Stimulated activated memory B cell treated with anti-CD40 and anti-IgM and Interleukin-4, amounts not matched to agents 10 μg/mL and 1 μg/mL and 100 μg/mL, for 72 hours (primary cell): ENCODE data around the gene RGS13.

Experiments used
- ATAC-seq: fragments of 150-1000 bp; cut with Tn5 transposase; 2 replicates; pipeline ENCODE4 v1.10.0; 2021
- H3K27ac Mint-ChIP-seq: one replicate; pipeline ENCODE4 v1.8.0; 2022; ENCODE audit warnings: mild to moderate bottlenecking, mixed read lengths
- H3K27me3 Mint-ChIP-seq: one replicate; pipeline ENCODE4 v1.8.0; 2022; ENCODE audit warnings: mixed read lengths
- H3K36me3 Mint-ChIP-seq: one replicate; pipeline ENCODE4 v1.8.0; 2022; ENCODE audit warnings: mixed read lengths
- H3K4me1 Mint-ChIP-seq: one replicate; pipeline ENCODE4 v1.8.0; 2022; ENCODE audit warnings: mixed read lengths
- H3K4me3 Mint-ChIP-seq: one replicate; pipeline ENCODE4 v1.8.0; 2022; ENCODE audit warnings: mild to moderate bottlenecking, moderate library complexity, mixed read lengths
- H3K9me3 Mint-ChIP-seq: one replicate; pipeline ENCODE4 v1.8.0; 2022; ENCODE audit warnings: mixed read lengths

The RGS13 gene, protein sequence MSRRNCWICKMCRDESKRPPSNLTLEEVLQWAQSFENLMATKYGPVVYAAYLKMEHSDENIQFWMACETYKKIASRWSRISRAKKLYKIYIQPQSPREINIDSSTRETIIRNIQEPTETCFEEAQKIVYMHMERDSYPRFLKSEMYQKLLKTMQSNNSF

DNA sequence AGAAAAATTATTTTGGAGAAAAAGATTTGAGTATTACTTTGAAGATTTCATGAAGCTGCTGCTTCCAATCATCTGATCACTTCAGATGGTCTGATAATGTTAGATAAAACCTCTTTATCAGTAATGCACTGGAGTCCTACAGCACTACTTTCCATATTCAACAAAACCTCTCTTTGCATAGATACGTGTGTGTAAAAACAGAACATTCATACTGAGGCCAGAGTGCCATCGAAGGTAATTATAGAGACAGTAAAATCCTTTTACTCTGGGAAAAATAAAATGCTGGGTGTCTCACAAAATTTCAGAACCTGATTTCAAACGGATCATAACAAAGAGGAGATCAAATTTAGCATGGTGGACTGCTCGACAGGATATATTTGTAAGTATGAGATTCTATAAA lies at the start of gene RGS13:
Gene RGS13 (plus strand): TSS at position 209 of the 400 bp plus-strand sequence. CDS start 8,188 bp downstream, outside the sequence.
- Mint-ChIP-seq H3K4me3 (no peak within 1 kb of the TSS), H3K27me3 (peaks cover 41% of the 10 kb centered on the region), H3K9me3 (no peaks in the 10 kb centered on the region), H3K27ac (no peak within 1 kb of the TSS), H3K36me3 (no peaks in the 10 kb centered on the region), H3K4me1 (no peaks in the 10 kb centered on the region)
- no peak for ATAC-seq

DNA sequence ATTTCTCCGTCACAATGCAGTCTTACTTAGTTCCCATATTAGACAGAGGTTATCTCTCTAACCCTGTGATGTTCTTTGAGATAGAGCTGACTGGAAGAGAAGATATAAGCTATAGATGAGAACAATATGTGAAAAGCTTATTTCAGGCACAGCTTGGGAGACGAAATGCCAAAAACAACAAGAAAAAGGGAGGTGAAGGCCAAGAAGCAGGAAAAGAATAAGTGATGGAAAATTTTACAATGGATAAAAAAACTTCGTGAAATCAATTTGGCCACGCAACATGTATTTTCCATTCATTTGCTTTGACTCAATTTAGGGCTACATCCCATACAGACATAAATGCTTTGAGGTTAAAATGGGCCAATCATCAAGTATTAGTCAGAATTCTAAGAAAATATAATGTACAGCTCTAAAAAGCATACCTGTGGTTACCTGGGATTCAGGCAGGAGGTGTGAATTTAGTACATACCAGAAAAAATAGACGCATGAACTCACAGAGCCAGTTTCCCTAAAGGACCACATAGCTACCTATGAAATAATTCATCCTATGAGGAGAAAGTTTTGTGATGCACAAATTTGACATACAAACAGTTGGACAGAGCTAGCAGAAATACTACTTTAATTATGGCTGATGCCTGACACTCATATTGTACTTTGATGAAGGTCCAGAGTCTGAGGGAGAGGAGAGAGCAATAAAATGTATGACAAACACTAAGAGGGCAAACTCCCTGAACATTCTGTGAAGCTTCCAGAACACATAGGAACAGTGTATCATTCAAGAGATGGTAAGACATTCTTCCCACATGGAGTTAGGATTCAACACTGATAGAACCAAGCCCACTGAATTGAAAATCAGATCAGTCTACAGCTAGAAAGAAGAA lies 48.3 kb upstream of the RGS13 start:
- H3K4me3 Mint-ChIP-seq: no peak overlapping the region
- no peak overlapping the region for H3K27ac Mint-ChIP-seq
- H3K27me3 Mint-ChIP-seq: peaks cover 8% of the 10 kb centered on the region
- H3K9me3 Mint-ChIP-seq: no peaks in the 10 kb centered on the region
- no peaks in the 10 kb centered on the region for H3K36me3 Mint-ChIP-seq
- no peaks in the 10 kb centered on the region for H3K4me1 Mint-ChIP-seq
- ATAC-seq: no peak

DNA sequence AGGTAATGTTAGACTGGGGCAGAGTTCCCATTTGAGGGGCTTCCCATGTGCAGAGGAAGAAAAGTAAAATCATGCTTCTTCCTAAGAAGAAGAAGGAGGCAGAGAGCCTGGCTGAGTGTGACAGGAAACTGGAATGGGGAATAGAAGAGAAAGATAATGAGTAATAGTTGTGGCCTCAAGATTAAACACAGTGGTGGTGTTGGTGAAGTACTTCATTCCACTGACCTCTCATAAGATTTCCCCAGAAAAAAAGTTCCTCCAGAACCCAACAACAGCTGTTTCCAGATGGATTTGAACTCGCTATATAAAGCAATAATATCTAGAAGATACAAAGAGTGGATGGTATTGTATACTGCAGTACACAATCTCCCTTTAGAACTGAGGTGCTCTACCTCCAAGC lies 47.4 kb upstream of the RGS13 start:
- no peaks in the 10 kb centered on the region for H3K4me1 Mint-ChIP-seq
- peaks cover 8% of the 10 kb centered on the region for H3K27me3 Mint-ChIP-seq
- no peak overlapping the region for H3K27ac Mint-ChIP-seq
- no peaks in the 10 kb centered on the region for H3K36me3 Mint-ChIP-seq
- ATAC-seq: no peak
- no peaks in the 10 kb centered on the region for H3K9me3 Mint-ChIP-seq
- H3K4me3 Mint-ChIP-seq: no peak overlapping the region

DNA sequence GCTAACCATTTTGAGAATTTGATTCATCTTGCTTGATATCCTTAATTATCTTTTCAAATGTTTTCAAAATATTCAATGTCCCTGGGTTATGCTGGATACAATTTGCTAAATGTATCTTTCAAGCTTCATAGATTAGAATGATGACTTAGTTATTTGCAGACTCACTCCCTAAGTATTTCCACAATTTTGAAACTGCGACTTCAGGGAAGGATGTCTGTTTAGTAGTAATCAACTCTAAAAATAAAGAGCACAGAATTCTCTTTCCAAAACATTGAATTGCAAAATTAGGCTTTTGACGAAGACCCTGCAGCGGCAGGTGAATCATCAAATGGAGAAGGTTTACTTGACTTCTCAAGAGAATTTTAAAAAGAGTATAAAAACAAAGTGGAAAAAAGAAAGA lies 46.1 kb upstream of the RGS13 start:
- H3K27me3 Mint-ChIP-seq: peaks cover 17% of the 10 kb centered on the region

DNA sequence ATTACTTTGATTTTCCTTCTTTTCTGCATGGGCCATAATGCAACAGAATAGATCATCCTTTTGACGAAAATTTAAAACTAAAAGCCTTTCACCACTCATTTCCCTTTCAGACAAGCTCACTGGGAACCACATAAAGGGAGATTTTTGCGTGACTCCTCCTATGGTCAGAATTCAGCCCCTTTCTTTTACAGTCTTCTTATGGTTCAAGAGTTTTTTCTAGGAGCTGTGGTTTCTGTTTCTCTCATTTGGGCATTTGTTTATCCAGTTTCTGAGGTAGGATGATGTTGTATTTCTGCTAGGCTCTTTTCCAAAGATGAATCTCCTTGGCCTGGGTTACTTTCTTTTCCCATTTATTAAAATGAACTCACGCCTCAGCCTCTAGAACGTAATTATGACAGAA lies 43.4 kb upstream of the RGS13 start:
- no peaks in the 10 kb centered on the region for H3K36me3 Mint-ChIP-seq
- H3K27ac Mint-ChIP-seq: no peak overlapping the region
- H3K4me3 Mint-ChIP-seq: no peak overlapping the region
- peaks cover 25% of the 10 kb centered on the region for H3K27me3 Mint-ChIP-seq
- no peaks in the 10 kb centered on the region for H3K4me1 Mint-ChIP-seq
- H3K9me3 Mint-ChIP-seq: no peaks in the 10 kb centered on the region
- no peak for ATAC-seq

More for the DNA sequence above, 46.1 kb upstream of the RGS13 start:
- no peaks in the 10 kb centered on the region for H3K4me1 Mint-ChIP-seq
- no peaks in the 10 kb centered on the region for H3K36me3 Mint-ChIP-seq
- H3K4me3 Mint-ChIP-seq: no peak overlapping the region
- H3K9me3 Mint-ChIP-seq: no peaks in the 10 kb centered on the region
- peak overlapping the region; percentile 35 for H3K27ac Mint-ChIP-seq
- ATAC-seq: no peak

DNA sequence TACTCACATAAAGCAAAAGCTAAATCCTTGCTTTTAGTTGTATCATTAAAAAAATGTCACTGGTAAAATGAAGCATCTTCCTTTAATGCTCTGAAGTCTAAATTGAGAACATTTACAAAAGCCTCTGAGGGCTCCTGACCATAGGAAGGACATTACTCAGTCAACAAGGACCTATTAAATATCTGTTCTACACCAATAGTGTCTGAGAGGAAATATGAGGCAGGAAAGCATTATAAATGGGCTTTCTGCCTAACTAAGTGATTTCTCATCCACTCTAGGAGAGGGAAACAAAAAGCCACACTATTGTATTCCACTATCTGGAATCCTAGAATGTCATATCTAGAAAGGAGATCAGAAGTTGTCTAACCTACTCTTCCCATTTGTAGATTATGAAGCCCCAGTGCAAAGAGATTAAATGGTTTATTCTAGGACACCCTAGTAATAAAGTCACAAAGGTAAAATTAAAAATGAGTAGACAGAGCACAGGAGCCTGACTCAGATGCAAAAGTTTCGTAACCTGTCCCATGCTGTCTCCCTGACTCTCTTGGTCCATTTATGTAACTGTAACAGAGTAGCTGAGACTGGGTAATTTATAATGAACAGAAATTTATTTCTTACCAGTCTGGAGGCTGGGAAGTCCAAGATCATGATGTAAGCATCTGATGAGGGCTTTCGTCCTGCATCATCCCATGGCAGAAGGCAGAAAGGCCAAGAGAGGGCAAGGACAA lies 42.8 kb upstream of the RGS13 start:
- ATAC-seq: no peak
- Mint-ChIP-seq H3K4me3 (no peak overlapping the region), H3K27ac (no peak overlapping the region), H3K4me1 (no peaks in the 10 kb centered on the region), H3K27me3 (peaks cover 25% of the 10 kb centered on the region), H3K9me3 (no peaks in the 10 kb centered on the region), H3K36me3 (no peaks in the 10 kb centered on the region)

DNA sequence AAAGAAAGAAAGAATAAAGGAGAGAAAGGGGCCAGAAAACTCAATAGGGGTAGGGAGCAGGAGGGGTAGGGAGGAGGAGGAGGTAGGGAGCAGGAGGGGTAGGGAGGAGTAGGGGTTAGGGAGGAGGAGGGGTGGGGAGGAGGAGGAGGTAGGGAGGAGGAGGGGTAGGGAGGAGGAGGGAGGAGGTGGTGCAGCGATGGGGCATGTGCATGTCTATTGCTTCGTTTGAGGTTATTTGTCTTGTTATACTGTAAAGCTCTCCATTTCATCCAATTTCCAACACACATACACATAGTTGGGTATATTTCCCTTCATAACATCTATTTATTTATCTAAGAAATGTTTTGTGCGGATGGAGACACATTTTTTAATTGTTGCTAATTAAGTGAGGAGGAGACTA lies 40.6 kb upstream of the RGS13 start:
- H3K4me3 Mint-ChIP-seq: no peak overlapping the region
- no peaks in the 10 kb centered on the region for H3K9me3 Mint-ChIP-seq
- H3K4me1 Mint-ChIP-seq: no peaks in the 10 kb centered on the region
- no peak overlapping the region for H3K27ac Mint-ChIP-seq
- peaks cover 17% of the 10 kb centered on the region for H3K27me3 Mint-ChIP-seq
- peak; percentile 41 for ATAC-seq
- no peaks in the 10 kb centered on the region for H3K36me3 Mint-ChIP-seq

DNA sequence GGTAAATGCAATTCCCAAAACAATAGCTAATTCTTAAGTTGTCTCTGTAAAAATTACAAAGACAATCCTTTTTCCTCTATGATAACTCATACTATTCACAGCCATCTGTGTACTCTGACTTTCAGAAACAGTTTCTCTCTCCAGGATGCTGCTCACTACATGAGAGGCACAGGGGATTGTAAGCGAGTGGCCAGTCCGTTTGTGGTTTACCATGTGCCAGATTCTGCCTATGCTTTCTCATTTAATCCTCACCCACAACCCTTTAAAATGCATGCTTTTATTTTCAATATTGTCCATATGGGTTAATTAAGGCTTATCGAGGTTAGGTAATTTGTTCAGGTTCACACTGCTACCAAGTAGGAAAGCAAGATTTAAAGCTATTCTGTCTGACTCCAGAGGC lies 37.4 kb upstream of the RGS13 start:
- H3K27me3 Mint-ChIP-seq: peaks cover 17% of the 10 kb centered on the region
- H3K4me3 Mint-ChIP-seq: no peak overlapping the region
- no peak for ATAC-seq
- H3K27ac Mint-ChIP-seq: no peak overlapping the region
- H3K4me1 Mint-ChIP-seq: peaks cover 31% of the 10 kb centered on the region
- no peaks in the 10 kb centered on the region for H3K9me3 Mint-ChIP-seq
- H3K36me3 Mint-ChIP-seq: no peaks in the 10 kb centered on the region

DNA sequence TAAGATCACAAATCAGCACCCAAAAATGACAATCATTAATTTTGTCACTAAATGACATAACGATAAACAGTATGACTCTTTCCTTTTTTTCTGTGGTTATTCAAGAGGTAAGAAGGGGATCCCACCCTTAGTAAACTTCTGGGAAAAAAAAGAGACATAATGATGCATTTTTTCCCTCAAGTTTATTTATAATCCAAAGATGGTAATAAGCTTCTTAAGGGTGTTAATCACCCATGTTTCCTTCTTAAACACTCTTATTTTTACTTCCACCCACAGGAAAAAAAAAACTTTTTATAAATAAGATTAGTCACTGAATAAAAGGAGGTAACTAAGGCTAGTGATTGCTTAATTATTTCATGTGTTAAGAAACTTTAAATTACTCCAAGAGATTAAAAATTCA lies 35.7 kb upstream of the RGS13 start:
- no peak for ATAC-seq
- Mint-ChIP-seq H3K4me1 (peaks cover 39% of the 10 kb centered on the region), H3K27ac (no peak overlapping the region)

DNA sequence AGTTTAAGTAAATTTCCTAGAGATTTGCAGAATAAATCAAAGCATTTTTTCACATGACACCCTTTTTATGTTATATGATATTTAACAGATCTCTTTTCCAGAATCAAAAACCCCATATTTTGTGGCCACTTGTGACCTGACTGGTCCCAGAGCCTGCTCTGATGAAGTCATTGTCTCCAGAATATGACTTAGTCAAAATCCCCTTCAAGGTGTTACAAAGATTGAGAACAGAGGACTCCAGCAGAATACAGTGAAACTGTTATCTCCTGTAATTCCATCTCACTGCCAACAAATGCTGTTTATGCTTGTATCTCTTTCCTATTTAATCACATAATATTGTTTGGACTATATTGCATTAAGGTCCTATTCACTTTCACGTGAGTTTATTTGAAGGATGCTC lies 34.8 kb upstream of the RGS13 start:
- Mint-ChIP-seq H3K4me3 (no peak overlapping the region), H3K9me3 (no peaks in the 10 kb centered on the region), H3K36me3 (no peaks in the 10 kb centered on the region), H3K4me1 (peaks cover 47% of the 10 kb centered on the region), H3K27ac (peak overlapping the region; percentile 41), H3K27me3 (no peaks in the 10 kb centered on the region)
- peak; percentile 48 for ATAC-seq

More for the DNA sequence above, 35.7 kb upstream of the RGS13 start:
- Mint-ChIP-seq H3K9me3 (no peaks in the 10 kb centered on the region), H3K27me3 (peaks cover 3% of the 10 kb centered on the region), H3K36me3 (no peaks in the 10 kb centered on the region), H3K4me3 (no peak overlapping the region)

DNA sequence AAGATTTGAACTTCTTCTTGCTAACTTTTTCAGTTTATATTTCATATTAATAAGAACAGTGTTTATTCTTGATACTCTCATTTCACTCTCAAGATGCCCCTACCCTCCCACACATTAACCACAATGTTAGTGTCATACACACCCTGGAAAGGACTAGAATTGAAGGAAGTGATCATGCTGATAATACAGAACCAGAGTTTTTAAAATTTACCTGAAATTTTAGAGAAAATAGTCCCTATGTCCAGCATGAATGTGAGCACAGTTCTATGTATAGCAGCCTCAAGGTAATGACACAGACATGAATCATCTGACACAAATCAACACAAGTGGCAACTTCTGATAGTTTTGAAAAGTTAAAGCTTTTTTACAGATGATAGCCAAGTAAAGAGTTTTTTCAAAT lies 34.4 kb upstream of the RGS13 start:
- peak; percentile 64 for ATAC-seq
- peak overlapping the region; percentile 41 for H3K27ac Mint-ChIP-seq

DNA sequence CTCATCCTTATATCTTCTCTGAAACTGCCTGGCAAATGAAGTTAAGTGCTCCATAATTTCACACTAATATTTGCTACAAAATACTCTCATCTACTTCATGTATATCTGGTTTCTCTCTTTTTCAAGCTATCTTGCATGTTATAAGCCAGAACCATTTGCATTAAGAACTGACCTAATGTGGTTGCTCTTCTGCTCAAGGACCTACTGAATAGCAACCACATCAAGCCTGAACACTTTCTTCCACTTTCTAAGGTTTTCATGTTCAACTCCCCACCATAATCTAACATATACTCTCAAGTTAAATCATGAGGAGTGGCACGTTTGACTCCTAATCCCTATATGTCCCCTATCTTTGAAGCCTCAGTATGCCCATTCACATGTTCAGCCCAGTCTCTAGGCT lies 33.2 kb upstream of the RGS13 start:
- H3K9me3 Mint-ChIP-seq: no peaks in the 10 kb centered on the region
- H3K27me3 Mint-ChIP-seq: no peaks in the 10 kb centered on the region
- H3K36me3 Mint-ChIP-seq: no peaks in the 10 kb centered on the region
- no peak overlapping the region for H3K27ac Mint-ChIP-seq
- no peak overlapping the region for H3K4me3 Mint-ChIP-seq
- H3K4me1 Mint-ChIP-seq: peaks cover 60% of the 10 kb centered on the region
- ATAC-seq: no peak

More for the DNA sequence above, 34.4 kb upstream of the RGS13 start:
- no peaks in the 10 kb centered on the region for H3K36me3 Mint-ChIP-seq
- peaks cover 50% of the 10 kb centered on the region for H3K4me1 Mint-ChIP-seq
- no peaks in the 10 kb centered on the region for H3K27me3 Mint-ChIP-seq
- no peaks in the 10 kb centered on the region for H3K9me3 Mint-ChIP-seq
- H3K4me3 Mint-ChIP-seq: no peak overlapping the region

DNA sequence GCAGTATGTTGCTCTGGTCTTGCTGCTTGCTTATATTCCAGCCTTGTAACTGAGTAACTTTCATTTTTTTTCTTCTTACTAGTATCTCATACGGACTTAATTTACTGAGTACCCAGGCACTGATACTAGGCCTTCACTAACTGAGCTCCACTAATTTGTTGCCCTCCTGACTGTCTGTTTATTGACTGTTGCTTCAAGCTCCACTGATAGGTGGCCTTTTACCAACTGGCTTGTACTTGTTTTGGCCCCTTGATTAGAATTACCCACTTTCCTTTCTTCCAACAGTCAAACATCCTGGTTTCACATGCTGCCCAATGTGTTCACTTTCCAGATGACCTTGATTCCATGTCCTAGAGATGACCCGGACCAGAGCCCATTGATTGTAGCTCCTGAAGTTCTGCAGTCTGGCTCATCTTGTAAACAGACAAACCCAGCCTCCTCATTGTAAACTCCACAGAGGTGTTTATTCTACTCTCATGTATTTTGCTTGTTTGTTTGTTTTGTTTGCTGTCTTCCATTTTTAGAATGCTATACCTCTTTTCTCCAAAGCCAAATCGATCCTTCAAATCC lies 32.6 kb upstream of the RGS13 start:
- Mint-ChIP-seq H3K9me3 (no peaks in the 10 kb centered on the region), H3K4me3 (no peak overlapping the region), H3K4me1 (peaks cover 63% of the 10 kb centered on the region), H3K27ac (peak overlapping the region; percentile 4), H3K27me3 (no peaks in the 10 kb centered on the region), H3K36me3 (no peaks in the 10 kb centered on the region)
- ATAC-seq: no peak

DNA sequence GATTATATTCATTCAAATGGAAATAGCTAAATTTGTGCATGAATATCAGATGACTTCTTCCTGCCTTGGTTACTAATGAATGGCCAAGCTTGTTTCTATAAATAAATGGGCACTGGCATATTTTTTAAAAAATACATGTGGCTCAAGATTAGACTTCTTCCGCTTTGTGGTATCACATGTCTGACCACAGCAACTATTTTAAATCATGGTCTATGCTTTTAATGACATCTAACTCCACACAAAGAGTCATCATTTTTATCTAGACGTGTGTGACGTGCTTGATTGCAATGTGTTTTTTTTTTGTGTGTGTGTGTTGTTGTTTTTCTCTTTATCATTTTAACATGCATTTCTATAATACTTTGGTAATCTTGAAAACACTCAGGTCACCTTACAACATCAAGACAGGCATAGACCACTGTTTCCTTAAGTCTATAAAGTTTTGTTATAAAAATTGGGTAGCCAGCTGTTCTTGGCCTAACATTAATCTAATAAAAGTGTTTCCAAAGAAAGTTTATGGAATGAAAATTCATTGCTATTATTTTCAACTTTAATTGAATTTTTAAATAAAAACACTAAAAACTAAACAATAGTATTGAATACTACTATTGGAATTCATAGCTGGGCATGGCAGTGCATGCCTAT lies 30.8 kb upstream of the RGS13 start:
- peaks cover 78% of the 10 kb centered on the region for H3K4me1 Mint-ChIP-seq
- no peaks in the 10 kb centered on the region for H3K9me3 Mint-ChIP-seq
- H3K27me3 Mint-ChIP-seq: no peaks in the 10 kb centered on the region
- no peaks in the 10 kb centered on the region for H3K36me3 Mint-ChIP-seq
- H3K27ac Mint-ChIP-seq: peak overlapping the region; percentile 67
- ATAC-seq: peak; percentile 42
- H3K4me3 Mint-ChIP-seq: peak overlapping the region; percentile 26

DNA sequence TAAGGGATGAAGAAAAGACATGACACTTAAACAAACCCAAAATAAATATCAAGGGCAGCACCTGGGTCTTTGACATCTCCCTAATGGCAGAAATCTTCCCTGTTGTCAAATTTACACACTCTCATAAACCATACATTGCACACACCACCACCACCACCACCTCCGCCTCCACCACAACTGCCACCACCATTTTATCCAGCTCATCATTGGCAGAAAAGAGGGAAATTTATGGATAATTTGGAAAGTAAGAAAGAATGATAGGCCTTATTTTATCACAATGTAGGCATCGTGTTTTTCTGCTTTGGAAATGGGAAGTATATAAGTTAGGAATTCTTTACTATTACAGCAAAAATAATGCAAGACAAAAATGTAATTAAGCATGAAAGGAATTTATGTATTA lies 27.3 kb upstream of the RGS13 start:
- peak overlapping the region; percentile 64 for H3K27ac Mint-ChIP-seq

More for the DNA sequence above, 27.3 kb upstream of the RGS13 start:
- peaks cover 46% of the 10 kb centered on the region for H3K4me1 Mint-ChIP-seq
- no peaks in the 10 kb centered on the region for H3K27me3 Mint-ChIP-seq
- no peaks in the 10 kb centered on the region for H3K9me3 Mint-ChIP-seq
- ATAC-seq: no peak
- H3K4me3 Mint-ChIP-seq: no peak overlapping the region
- H3K36me3 Mint-ChIP-seq: no peaks in the 10 kb centered on the region
